ENCODE data around the gene ENOX1. TPM values are rescaled to one million over a fixed set of nuclear protein-coding genes. Genes with fewer than 3 reads are reported as not detected.

Gene ENOX1
- total RNA-seq, 1 experiment from 2014 or later, result 0.95 TPM

DNA sequence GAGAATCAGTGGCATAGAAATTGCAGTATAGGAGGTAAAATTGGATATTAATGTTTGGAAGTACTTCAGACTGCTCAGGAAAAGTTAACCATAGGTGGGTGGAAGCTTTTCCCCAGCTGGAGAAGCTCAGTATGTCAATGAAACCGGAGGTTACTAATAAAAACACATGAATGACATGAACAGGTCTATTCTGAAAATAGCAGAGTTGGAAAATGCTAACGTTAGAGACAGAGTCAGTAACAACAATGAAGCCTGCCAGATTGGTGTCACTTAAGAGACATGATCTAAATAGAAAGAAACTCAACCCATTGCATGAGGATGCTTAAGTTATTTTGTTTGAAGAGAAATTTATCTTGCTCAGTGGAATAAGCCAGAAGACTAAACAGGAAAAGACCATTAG lies 398.9 kb downstream of the ENOX1 start:
- intact Hi-C loops (cut with micrococcal nuclease), result no loop called here
- BruUV-seq (replicated peaks), result no TSS peak

DNA sequence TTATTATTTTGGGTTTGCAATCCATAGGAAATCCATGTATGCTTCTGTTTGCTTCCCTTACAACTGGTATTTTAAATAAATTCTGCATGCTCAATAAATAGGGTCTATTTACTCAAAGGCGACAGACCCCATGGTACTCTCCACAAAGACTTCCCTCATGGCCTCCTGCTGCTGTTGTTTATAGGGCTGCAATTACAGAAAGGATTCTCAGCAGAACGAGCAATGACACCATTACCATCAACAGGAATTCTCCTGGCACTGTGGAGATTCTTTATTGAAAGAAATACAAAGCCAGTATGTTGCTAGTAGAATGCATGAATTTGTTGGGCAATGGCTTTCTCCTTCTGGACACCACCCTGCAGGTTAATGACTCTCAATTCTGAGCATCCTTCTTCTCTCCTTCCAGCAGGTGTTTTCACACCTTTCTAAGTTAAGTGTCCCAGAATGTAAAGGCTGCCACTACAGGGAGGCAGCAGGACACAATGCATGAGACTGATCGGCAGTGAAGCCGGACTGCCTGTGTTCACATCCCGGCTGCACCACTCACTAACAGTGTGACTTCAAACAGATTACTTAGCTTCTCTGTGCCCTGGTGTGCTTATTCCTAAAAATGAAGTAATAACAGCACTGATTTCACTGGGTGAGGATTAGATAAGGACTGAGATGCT lies 403.1 kb downstream of the ENOX1 start:
- Histone ChIP-seq H3K9me3 (ENCODE audit: low read length) (no peaks in the 10 kb centered on the region), H4K20me1 (ENCODE audit: low read length) (no peaks in the 10 kb centered on the region), H3K36me3 (ENCODE audit: low read depth, low read length) (no peaks in the 10 kb centered on the region; the same call in 1 of the 2 replicates), H3K9me2 (replicated peaks; ENCODE audit: low read length) (no peaks in the 10 kb centered on the region), H3K4me1 (ENCODE audit: insufficient read depth, low read length) (peaks cover 10% of the 10 kb centered on the region), H3K9ac (ENCODE audit: low read length) (no peak overlapping the region), H3K4me2 (ENCODE audit: low read length) (no peak overlapping the region), H3K79me2 (ENCODE audit: low read length) (no peaks in the 10 kb centered on the region), H2AFZ (ENCODE audit: low read length) (no peak overlapping the region), H3F3A (ENCODE audit: low read length, unreplicated experiment) (no peaks in the 10 kb centered on the region), H3K27ac (ENCODE audit: low read length) (no peak overlapping the region), H3K4me3 (ENCODE audit: low read length) (no peak overlapping the region), H3K27me3 (ENCODE audit: low read length) (no peaks in the 10 kb centered on the region)
- DNase-seq (no peak), ATAC-seq (no peak)
- POLR2A ChIA-PET (ENCODE audit: unreplicated experiment), result no interaction called here
- CTCF ChIA-PET, result no interaction called here
- no peak for TF ChIP-seq EZH2 (IDR thresholded peaks at IDR 0.05; ENCODE audit: low read length, unreplicated experiment)
- TF ChIP-seq EZH2phosphoT487 (IDR thresholded peaks at IDR 0.05; ENCODE audit: borderline replicate concordance, low read length), result no peak
- TF ChIP-seq, protein P1, sequence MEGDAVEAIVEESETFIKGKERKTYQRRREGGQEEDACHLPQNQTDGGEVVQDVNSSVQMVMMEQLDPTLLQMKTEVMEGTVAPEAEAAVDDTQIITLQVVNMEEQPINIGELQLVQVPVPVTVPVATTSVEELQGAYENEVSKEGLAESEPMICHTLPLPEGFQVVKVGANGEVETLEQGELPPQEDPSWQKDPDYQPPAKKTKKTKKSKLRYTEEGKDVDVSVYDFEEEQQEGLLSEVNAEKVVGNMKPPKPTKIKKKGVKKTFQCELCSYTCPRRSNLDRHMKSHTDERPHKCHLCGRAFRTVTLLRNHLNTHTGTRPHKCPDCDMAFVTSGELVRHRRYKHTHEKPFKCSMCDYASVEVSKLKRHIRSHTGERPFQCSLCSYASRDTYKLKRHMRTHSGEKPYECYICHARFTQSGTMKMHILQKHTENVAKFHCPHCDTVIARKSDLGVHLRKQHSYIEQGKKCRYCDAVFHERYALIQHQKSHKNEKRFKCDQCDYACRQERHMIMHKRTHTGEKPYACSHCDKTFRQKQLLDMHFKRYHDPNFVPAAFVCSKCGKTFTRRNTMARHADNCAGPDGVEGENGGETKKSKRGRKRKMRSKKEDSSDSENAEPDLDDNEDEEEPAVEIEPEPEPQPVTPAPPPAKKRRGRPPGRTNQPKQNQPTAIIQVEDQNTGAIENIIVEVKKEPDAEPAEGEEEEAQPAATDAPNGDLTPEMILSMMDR (conservative IDR thresholded peaks at IDR 0.05; ENCODE audit: low read depth, low read length), result no peak
- BruUV-seq (replicated peaks), result no TSS peak
- intact Hi-C loops (cut with micrococcal nuclease), result no loop called here

More for the DNA sequence above, 398.9 kb downstream of the ENOX1 start:
- Histone ChIP-seq H3K9ac (ENCODE audit: low read length) (no peak overlapping the region), H3K4me1 (ENCODE audit: insufficient read depth, low read length) (peaks cover 13% of the 10 kb centered on the region), H2AFZ (ENCODE audit: low read length) (peak overlapping the region; percentile 53; the same call in 1 of the 2 replicates), H3K4me3 (ENCODE audit: low read length) (no peak overlapping the region), H3K27me3 (ENCODE audit: low read length) (no peaks in the 10 kb centered on the region), H3K4me2 (ENCODE audit: low read length) (peak overlapping the region; percentile 62), H4K20me1 (ENCODE audit: low read length) (no peaks in the 10 kb centered on the region), H3K36me3 (ENCODE audit: low read depth, low read length) (no peaks in the 10 kb centered on the region), H3K27ac (ENCODE audit: low read length) (peak overlapping the region; percentile 39), H3K9me2 (replicated peaks; ENCODE audit: low read length) (no peaks in the 10 kb centered on the region), H3K79me2 (ENCODE audit: low read length) (no peaks in the 10 kb centered on the region), H3F3A (ENCODE audit: low read length, unreplicated experiment) (no peaks in the 10 kb centered on the region), H3K9me3 (ENCODE audit: low read length) (no peaks in the 10 kb centered on the region)
- DNase-seq, result no peak
- ChIA-PET CTCF (no interaction called here), POLR2A (ENCODE audit: unreplicated experiment) (no interaction called here)
- ATAC-seq, result no peak; the same call in 1 of the 2 replicates
- TF ChIP-seq EZH2 (IDR thresholded peaks at IDR 0.05; ENCODE audit: low read length, unreplicated experiment) (no peak), EZH2phosphoT487 (IDR thresholded peaks at IDR 0.05; ENCODE audit: borderline replicate concordance, low read length) (no peak)
- TF ChIP-seq, protein P1 (conservative IDR thresholded peaks at IDR 0.05; ENCODE audit: low read depth, low read length), result no peak

DNA sequence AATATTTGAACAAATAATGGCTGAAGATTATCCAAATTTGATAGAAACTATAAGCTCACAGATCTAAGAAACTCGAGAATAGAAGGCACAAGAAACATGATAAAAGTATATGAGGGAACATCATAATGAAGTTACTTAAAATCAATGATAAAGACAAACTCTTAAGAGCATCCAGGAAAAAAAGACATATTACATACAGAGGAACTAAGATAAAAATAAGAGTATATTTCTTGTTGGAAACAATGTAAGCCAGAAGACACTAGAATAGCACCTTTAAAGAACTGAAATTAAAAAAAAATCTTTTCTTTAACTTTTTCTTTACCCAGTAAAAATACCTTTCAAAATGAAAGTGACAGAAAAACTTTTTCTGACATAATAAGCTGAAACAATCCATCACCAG lies 407.0 kb downstream of the ENOX1 start:
- DNase-seq (no peak), ATAC-seq (no peak)
- Histone ChIP-seq H3K4me3 (ENCODE audit: low read length) (no peak overlapping the region), H3F3A (ENCODE audit: low read length, unreplicated experiment) (no peaks in the 10 kb centered on the region), H3K9me2 (replicated peaks; ENCODE audit: low read length) (no peaks in the 10 kb centered on the region), H3K9ac (ENCODE audit: low read length) (no peak overlapping the region), H4K20me1 (ENCODE audit: low read length) (no peaks in the 10 kb centered on the region), H3K27me3 (ENCODE audit: low read length) (no peaks in the 10 kb centered on the region), H2AFZ (ENCODE audit: low read length) (no peak overlapping the region), H3K27ac (ENCODE audit: low read length) (no peak overlapping the region), H3K4me1 (ENCODE audit: insufficient read depth, low read length) (no peaks in the 10 kb centered on the region), H3K9me3 (ENCODE audit: low read length) (no peaks in the 10 kb centered on the region), H3K4me2 (ENCODE audit: low read length) (no peak overlapping the region), H3K79me2 (ENCODE audit: low read length) (no peaks in the 10 kb centered on the region), H3K36me3 (ENCODE audit: low read depth, low read length) (no peaks in the 10 kb centered on the region; the same call in 1 of the 2 replicates)
- ChIA-PET POLR2A (ENCODE audit: unreplicated experiment) (interaction anchor here (0.7 kb wide), 1 partner anchor 482 kb away, joined by 4 read pairs; no protein-coding TSS in a partner anchor), CTCF (no interaction called here)
- intact Hi-C loops (cut with micrococcal nuclease), result no loop called here
- no TSS peak for BruUV-seq (replicated peaks)
- no peak for TF ChIP-seq EZH2 (IDR thresholded peaks at IDR 0.05; ENCODE audit: low read length, unreplicated experiment)
- TF ChIP-seq, protein P1 (conservative IDR thresholded peaks at IDR 0.05; ENCODE audit: low read depth, low read length), result no peak
- TF ChIP-seq EZH2phosphoT487 (IDR thresholded peaks at IDR 0.05; ENCODE audit: borderline replicate concordance, low read length), result no peak
